Measurements from ENCODE around the gene GATA6.

DNA sequence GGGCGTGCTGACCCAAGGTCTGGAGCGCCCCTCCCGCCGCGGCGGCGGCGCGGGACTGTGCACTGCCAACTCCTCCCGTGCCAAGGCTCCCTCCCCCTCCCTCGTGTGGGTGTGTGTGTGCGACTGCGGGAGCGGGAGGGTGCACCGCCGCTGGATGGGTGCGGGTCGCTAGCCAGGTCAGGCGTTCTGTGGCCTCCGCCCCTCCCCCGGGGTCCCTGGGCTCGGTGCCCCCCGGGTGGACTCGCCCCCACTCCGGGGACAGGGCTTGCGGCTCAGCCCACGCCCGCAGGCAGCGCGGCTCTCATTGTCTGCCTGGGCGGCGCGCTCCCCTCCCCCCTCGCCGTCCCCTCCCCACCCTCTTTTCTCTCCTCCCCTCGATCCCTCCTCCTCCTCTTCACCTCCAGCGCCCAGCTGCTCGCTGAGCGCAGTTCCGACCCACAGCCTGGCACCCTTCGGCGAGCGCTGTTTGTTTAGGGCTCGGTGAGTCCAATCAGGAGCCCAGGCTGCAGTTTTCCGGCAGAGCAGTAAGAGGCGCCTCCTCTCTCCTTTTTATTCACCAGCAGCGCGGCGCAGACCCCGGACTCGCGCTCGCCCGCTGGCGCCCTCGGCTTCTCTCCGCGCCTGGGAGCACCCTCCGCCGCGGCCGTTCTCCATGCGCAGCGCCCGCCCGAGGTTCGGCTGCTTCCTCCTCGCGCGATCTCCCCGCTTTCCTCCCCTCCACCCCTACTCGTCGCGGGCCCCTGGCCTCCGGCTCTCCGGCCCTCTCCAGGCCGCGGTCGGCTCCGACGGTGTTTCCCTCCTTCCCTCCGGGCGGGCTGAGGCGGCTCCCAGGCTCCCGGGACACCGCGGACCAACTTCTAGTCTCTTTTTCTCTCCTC, at the start of gene GATA6:
- TF ChIP-seq, protein P1, sequence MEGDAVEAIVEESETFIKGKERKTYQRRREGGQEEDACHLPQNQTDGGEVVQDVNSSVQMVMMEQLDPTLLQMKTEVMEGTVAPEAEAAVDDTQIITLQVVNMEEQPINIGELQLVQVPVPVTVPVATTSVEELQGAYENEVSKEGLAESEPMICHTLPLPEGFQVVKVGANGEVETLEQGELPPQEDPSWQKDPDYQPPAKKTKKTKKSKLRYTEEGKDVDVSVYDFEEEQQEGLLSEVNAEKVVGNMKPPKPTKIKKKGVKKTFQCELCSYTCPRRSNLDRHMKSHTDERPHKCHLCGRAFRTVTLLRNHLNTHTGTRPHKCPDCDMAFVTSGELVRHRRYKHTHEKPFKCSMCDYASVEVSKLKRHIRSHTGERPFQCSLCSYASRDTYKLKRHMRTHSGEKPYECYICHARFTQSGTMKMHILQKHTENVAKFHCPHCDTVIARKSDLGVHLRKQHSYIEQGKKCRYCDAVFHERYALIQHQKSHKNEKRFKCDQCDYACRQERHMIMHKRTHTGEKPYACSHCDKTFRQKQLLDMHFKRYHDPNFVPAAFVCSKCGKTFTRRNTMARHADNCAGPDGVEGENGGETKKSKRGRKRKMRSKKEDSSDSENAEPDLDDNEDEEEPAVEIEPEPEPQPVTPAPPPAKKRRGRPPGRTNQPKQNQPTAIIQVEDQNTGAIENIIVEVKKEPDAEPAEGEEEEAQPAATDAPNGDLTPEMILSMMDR (IDR thresholded peaks at IDR 0.05) = peak in 5 of 7 experiments; percentile 23 to 62 (median 55)
- TF ChIP-seq POLR2A (IDR thresholded peaks at IDR 0.05) = peak; percentile 99 to 100 (median 100)

All from body of pancreas (tissue), 4 donors.